K562 (cell line): ENCODE results near the gene MADD. TPM values are rescaled to one million over a fixed set of nuclear protein-coding genes. Genes with fewer than 3 reads are reported as not detected.

Source experiments
- ARHGAP35 ChIP-seq: fragments of 450-650 bp; IDR thresholded peaks from 2 replicates; pipeline ENCODE4 v1.6.1; 2018; ENCODE audit not compliant: partially characterized antibody
- BDP1 ChIP-seq: IDR thresholded peaks from 3 replicates; pipeline ENCODE4 v1.6.1; 2011; ENCODE audit not compliant: insufficient read length, insufficient read depth
- BRCA1 ChIP-seq, 2 experiments: fragments of 450-650 bp in 1 of 2; sonication (generic) in 1 of 2; formaldehyde crosslinking in 1 of 2; IDR thresholded peaks; 2 replicates each; pipeline versions ENCODE4 v1.5.0 to v1.6.1; 2017 to 2020; ENCODE audit warnings: mild to moderate bottlenecking in 1 of 2, missing genetic modification reagents in 1 of 2
- CBFA2T3 ChIP-seq: fragments of 450-650 bp; IDR thresholded peaks from 2 replicates; pipeline ENCODE4 v1.6.1; 2017
- CCAR2 ChIP-seq: fragments of 200-400 bp; formaldehyde crosslinking; IDR thresholded peaks from 2 replicates; pipeline ENCODE4 v1.6.1; 2017; ENCODE audit warnings: mild to moderate bottlenecking, low read depth, low read length
- GABPA ChIP-seq: fragments of 200-800 bp; sonication (Bioruptor generic); conservative IDR thresholded peaks from 2 replicates; pipeline ENCODE4 v1.6.1; 2016; ENCODE audit warnings: low read depth, missing genetic modification characterization, missing compliant biosample characterization
- HLTF ChIP-seq: fragments of 450-650 bp; IDR thresholded peaks from 2 replicates; pipeline ENCODE4 v1.6.1; 2016
- NRF1 ChIP-seq, 2 experiments: fragments of 450-650 bp; IDR thresholded peaks in 1 of 2; conservative IDR thresholded peaks in 1 of 2; 2 replicates each; pipeline ENCODE4 v1.6.1; 2014; ENCODE audit warnings: mild to moderate bottlenecking in 2 of 2
- RBFOX2 ChIP-seq: fragments of 200-400 bp; formaldehyde crosslinking; IDR thresholded peaks from 2 replicates; pipeline ENCODE4 v1.6.1; 2017; ENCODE audit warnings: low read depth, mild to moderate bottlenecking, low read length, moderate library complexity
- RBM39 ChIP-seq: fragments of 200-400 bp; formaldehyde crosslinking; optimal IDR thresholded peaks from 2 replicates; pipeline ENCODE3; 2018; ENCODE audit warnings: low read depth, low read length
- SNIP1 ChIP-seq: fragments of 450-650 bp; IDR thresholded peaks from 2 replicates; pipeline ENCODE4 v1.7.1; 2017; ENCODE audit warnings: low read depth, mild to moderate bottlenecking
- STAG1 ChIP-seq: sonication (generic); formaldehyde crosslinking; IDR thresholded peaks from 2 replicates; pipeline ENCODE4 v1.5.0; 2020; ENCODE audit warnings: missing genetic modification reagents, borderline replicate concordance
- ZC3H8 ChIP-seq: fragments of 450-650 bp; IDR thresholded peaks from 2 replicates; pipeline ENCODE4 v1.6.1; 2017
- ZNF12 ChIP-seq: sonication (generic); formaldehyde crosslinking; IDR thresholded peaks from 2 replicates; pipeline ENCODE4 v1.4.0; 2020; ENCODE audit warnings: mild to moderate bottlenecking, missing genetic modification reagents
- ZNF316 ChIP-seq: fragments of 450-650 bp; IDR thresholded peaks from 2 replicates; pipeline ENCODE4 v1.6.1; 2016
- ZNF785 ChIP-seq: fragments of 250-450 bp; sonication (Bioruptor Pico); IDR thresholded peaks from 2 replicates; pipeline ENCODE4 v1.4.0; 2020; ENCODE audit warnings: mild to moderate bottlenecking
- polyA plus RNA-seq, 8 experiments: library from polyadenylated mRNA; depleted of rRNA in 4 of 8; stranded (reverse) in 5 of 8; unstranded in 3 of 8; fragments of >200 nt; fragmentation: Nextera tagmentation in 2 of 8; fragmentation: Illumina TruSeq in 1 of 8; extraction: Ambion mirVana in 2 of 8; extraction: Trizol in 1 of 8; gene quantifications; 2 replicates each; pipeline versions ENCODE4 v1.2.1 to v1.2.3, GENCODE V29; 2011 to 2014; ENCODE audit warnings: inconsistent platforms in 1 of 8, missing spikeins in 1 of 8
- total RNA-seq, 7 experiments: library from RNA; depleted of rRNA in 6 of 7; stranded (reverse); fragments of >200 nt in 6 of 7; fragmentation: Illumina TruSeq in 2 of 7; extraction: Trizol in 2 of 7; gene quantifications; 2 replicates each; pipeline versions ENCODE4 v1.2.1 to v1.2.3, GENCODE V29; 2011 to 2021; ENCODE audit warnings: low replicate concordance in 1 of 7
- TF ChIP-seq, protein P1 (sequence below): fragments of 250-450 bp; sonication (Bioruptor Pico); IDR thresholded peaks from 2 replicates; pipeline ENCODE4 v1.4.0; 2020; ENCODE audit warnings: mild to moderate bottlenecking, moderate library complexity, borderline replicate concordance
- TF ChIP-seq, protein P2 (sequence below), 2 experiments: fragments of 450-650 bp in 1 of 2; sonication (generic) in 1 of 2; formaldehyde crosslinking in 1 of 2; IDR thresholded peaks; 2 replicates each; pipeline versions ENCODE4 v1.7.1 to v1.9.0; 2016 to 2022; ENCODE audit warnings: inconsistent platforms in 1 of 2, mild to moderate bottlenecking in 1 of 2, missing genetic modification reagents in 1 of 2

The MADD gene
- total and polyA plus RNA-seq, 9 of the 15 experiments (the other 6 are each of a cell fraction or from before 2014, with no cell fraction given) = 0.68 to 57.6 (median 33.6) TPM

DNA sequence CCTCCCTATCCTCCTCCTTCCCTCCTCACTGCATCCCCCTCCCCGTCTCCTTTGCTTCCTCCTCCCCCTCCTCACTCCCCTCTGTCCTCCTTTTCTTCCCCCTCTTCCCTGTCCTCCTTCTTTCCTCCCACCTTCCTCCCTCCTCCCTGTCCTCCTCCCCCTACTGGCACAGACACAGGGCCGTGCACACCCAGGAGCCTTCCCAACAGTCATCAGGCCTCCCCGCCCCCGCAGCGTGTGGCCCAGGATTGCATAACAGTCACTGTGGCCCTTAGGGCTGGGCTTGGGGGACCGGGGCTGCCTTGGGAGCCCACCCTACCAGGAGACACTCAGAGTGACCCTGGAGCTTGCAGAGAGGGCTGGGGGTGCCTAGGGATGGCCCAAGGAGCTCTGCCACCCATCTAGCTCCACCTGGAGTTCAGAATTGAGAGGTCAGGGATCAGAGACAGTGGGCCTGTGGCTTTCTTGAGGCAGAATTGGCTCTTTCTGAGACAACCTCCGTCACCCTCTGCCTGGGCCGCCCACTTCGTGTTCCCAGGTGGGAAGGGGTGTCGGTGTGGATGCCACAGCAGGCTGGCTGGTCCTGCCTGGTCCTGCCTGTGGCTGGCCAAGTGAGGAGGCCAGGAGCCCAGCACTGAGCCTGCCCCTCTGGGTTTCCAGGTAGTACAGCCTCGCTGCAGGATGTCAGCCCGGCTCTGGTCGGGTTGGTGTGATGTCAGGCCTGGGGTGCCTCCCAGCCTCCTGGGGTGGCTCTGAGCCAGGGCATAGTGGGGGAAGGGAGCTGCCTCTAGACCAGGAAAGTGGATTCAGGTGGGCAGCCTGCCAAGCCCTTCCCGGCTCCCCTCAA is 106.8 kb downstream of the MADD start (continued):
- TF ChIP-seq, protein P1, sequence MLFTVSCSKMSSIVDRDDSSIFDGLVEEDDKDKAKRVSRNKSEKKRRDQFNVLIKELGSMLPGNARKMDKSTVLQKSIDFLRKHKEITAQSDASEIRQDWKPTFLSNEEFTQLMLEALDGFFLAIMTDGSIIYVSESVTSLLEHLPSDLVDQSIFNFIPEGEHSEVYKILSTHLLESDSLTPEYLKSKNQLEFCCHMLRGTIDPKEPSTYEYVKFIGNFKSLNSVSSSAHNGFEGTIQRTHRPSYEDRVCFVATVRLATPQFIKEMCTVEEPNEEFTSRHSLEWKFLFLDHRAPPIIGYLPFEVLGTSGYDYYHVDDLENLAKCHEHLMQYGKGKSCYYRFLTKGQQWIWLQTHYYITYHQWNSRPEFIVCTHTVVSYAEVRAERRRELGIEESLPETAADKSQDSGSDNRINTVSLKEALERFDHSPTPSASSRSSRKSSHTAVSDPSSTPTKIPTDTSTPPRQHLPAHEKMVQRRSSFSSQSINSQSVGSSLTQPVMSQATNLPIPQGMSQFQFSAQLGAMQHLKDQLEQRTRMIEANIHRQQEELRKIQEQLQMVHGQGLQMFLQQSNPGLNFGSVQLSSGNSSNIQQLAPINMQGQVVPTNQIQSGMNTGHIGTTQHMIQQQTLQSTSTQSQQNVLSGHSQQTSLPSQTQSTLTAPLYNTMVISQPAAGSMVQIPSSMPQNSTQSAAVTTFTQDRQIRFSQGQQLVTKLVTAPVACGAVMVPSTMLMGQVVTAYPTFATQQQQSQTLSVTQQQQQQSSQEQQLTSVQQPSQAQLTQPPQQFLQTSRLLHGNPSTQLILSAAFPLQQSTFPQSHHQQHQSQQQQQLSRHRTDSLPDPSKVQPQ (CRISPR knock-in tag) = no peak
- TF ChIP-seq, protein P2, sequence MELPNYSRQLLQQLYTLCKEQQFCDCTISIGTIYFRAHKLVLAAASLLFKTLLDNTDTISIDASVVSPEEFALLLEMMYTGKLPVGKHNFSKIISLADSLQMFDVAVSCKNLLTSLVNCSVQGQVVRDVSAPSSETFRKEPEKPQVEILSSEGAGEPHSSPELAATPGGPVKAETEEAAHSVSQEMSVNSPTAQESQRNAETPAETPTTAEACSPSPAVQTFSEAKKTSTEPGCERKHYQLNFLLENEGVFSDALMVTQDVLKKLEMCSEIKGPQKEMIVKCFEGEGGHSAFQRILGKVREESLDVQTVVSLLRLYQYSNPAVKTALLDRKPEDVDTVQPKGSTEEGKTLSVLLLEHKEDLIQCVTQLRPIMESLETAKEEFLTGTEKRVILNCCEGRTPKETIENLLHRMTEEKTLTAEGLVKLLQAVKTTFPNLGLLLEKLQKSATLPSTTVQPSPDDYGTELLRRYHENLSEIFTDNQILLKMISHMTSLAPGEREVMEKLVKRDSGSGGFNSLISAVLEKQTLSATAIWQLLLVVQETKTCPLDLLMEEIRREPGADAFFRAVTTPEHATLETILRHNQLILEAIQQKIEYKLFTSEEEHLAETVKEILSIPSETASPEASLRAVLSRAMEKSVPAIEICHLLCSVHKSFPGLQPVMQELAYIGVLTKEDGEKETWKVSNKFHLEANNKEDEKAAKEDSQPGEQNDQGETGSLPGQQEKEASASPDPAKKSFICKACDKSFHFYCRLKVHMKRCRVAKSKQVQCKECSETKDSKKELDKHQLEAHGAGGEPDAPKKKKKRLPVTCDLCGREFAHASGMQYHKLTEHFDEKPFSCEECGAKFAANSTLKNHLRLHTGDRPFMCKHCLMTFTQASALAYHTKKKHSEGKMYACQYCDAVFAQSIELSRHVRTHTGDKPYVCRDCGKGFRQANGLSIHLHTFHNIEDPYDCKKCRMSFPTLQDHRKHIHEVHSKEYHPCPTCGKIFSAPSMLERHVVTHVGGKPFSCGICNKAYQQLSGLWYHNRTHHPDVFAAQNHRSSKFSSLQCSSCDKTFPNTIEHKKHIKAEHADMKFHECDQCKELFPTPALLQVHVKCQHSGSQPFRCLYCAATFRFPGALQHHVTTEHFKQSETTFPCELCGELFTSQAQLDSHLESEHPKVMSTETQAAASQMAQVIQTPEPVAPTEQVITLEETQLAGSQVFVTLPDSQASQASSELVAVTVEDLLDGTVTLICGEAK (IDR thresholded peaks at IDR 0.05) = no peak
- TF ChIP-seq, protein P2 (CRISPR knock-in tag; IDR thresholded peaks at IDR 0.05) = no peak
- TF ChIP-seq CBFA2T3 (peak; percentile 46), ZNF316 (no peak), BRCA1 (IDR thresholded peaks at IDR 0.05) (no peak), BRCA1 (CRISPR knock-in tag; IDR thresholded peaks at IDR 0.05) (no peak), HLTF (peak; percentile 79), ZC3H8 (no peak), ARHGAP35 (no peak), SNIP1 (no peak), ZNF785 (CRISPR knock-in tag) (no peak), CCAR2 (no peak), BDP1 (no peak), RBM39 (no peak), NRF1 (conservative IDR thresholded peaks at IDR 0.05 in 1 of 2, IDR thresholded peaks at IDR 0.05 in 1 of 2) (no peak), ZNF12 (CRISPR knock-in tag) (no peak), RBFOX2 (0 out of 2 replicates have a peak, but pooled peaks have one; percentile 35), STAG1 (CRISPR knock-in tag) (no peak), GABPA (tag) (no peak)
